H1 (cell line): ENCODE data around the gene TPPP3. TPM values are rescaled to one million over a fixed set of nuclear protein-coding genes. Genes with fewer than 3 reads are reported as not detected.

Experiments
- CTCF ChIA-PET: fragments of 300-600 bp; sonication (Branson Sonifier 250); formaldehyde crosslinking; loops from one replicate; lab custom pipeline; 2021; ENCODE audit not compliant: partially characterized antibody; lab: Charles Lee
- POLR2A ChIA-PET: fragments of 300-600 bp; sonication (Branson Sonifier 250); formaldehyde crosslinking; loops from one replicate; lab custom pipeline; 2021; ENCODE audit warnings: inconsistent platforms; ENCODE audit not compliant: partially characterized antibody; lab: Charles Lee
- DNase-seq, 2 experiments: peaks; one replicate each; pipeline versions ENCODE4 v3.0.0 to v3.0.0-alpha.2; 2010 to 2022; ENCODE audit warnings: low spot score in 2 of 2, low read depth in 1 of 2, mixed read lengths in 1 of 2
- FAIRE-seq: peaks from 2 replicates; lab custom pipeline; 2011; peaks lifted over from hg19 to GRCh38; lab: Jason Lieb, UNC
- H2AFZ ChIP-seq: 2 replicates; pipeline ENCODE4 v1.8.1; 2012; ENCODE audit warnings: low read length, inconsistent platforms
- H2AK5ac ChIP-seq: 2 replicates; pipeline ENCODE4 v1.6.1; 2013; ENCODE audit warnings: low read depth, low read length
- H2BK120ac ChIP-seq: replicated peaks from 2 replicates; pipeline ENCODE3; 2013; ENCODE audit warnings: low read depth, low read length, inconsistent platforms
- H2BK12ac ChIP-seq: 2 replicates; pipeline ENCODE4 v1.6.1; 2013; ENCODE audit warnings: low read depth, low read length
- H2BK15ac ChIP-seq: 2 replicates; pipeline ENCODE4 v1.6.1; 2013; ENCODE audit warnings: low read length
- H2BK20ac ChIP-seq: 2 replicates; pipeline ENCODE4 v1.6.1; 2013; ENCODE audit warnings: low read length
- H2BK5ac ChIP-seq: 2 replicates; pipeline ENCODE4 v1.6.1; 2013; ENCODE audit warnings: low read depth, low read length
- H3K14ac ChIP-seq: 2 replicates; pipeline ENCODE4 v1.6.1; 2013; ENCODE audit warnings: inconsistent platforms; ENCODE audit not compliant: insufficient read length
- H3K18ac ChIP-seq: 2 replicates; pipeline ENCODE4 v1.6.1; 2013; ENCODE audit warnings: low read length; ENCODE audit errors: extremely low read depth
- H3K23ac ChIP-seq: 2 replicates; pipeline ENCODE4 v1.6.1; 2013; ENCODE audit warnings: inconsistent platforms; ENCODE audit not compliant: insufficient read length
- H3K23me2 ChIP-seq: 2 replicates; pipeline ENCODE4 v1.6.1; 2013; ENCODE audit warnings: low read depth, low read length
- H3K27ac ChIP-seq: 2 replicates; pipeline ENCODE4 v1.6.1; 2011; ENCODE audit warnings: low read depth, low read length, inconsistent platforms
- H3K27me3 ChIP-seq, 4 experiments: replicated peaks in 1 of 4; 1 replicate in 1 of 4; 2 replicates in 3 of 4; pipeline versions ENCODE4 v1.6.1 to v1.8.1; 2011 to 2013; ENCODE audit warnings: low read length in 3 of 4, mild to moderate bottlenecking in 3 of 4, inconsistent platforms in 2 of 4, mixed read lengths in 2 of 4, moderate library complexity in 1 of 4; ENCODE audit not compliant: control insufficient read depth in 3 of 4, insufficient read depth in 3 of 4; ENCODE audit errors: extremely low read depth in 1 of 4
- H3K36me3 ChIP-seq, 4 experiments: 2 replicates each; pipeline versions ENCODE4 v1.6.1 to v1.8.1; 2011 to 2013; ENCODE audit warnings: mild to moderate bottlenecking in 4 of 4, low read length in 3 of 4, moderate library complexity in 2 of 4, control low read depth in 1 of 4, inconsistent platforms in 1 of 4; ENCODE audit not compliant: insufficient read depth in 4 of 4, control insufficient read depth in 2 of 4
- H3K4ac ChIP-seq: replicated peaks from 2 replicates; pipeline ENCODE3; 2013; ENCODE audit warnings: low read length, low read depth, mixed read lengths, inconsistent platforms; ENCODE audit not compliant: insufficient read length
- H3K4me1 ChIP-seq, 4 experiments: replicated peaks in 1 of 4; 1 replicate in 1 of 4; 2 replicates in 3 of 4; pipeline versions ENCODE4 v1.6.1 to v1.8.1; 2011 to 2013; ENCODE audit warnings: low read length in 3 of 4, inconsistent platforms in 2 of 4, mixed read lengths in 1 of 4; ENCODE audit not compliant: insufficient read depth in 4 of 4, control insufficient read depth in 3 of 4
- H3K4me2 ChIP-seq, 2 experiments: 2 replicates each; pipeline versions ENCODE4 v1.6.1 to v1.8.1; 2011 to 2013; ENCODE audit warnings: low read depth in 2 of 2, low read length in 2 of 2, control low read depth in 1 of 2, inconsistent platforms in 1 of 2, mild to moderate bottlenecking in 1 of 2; ENCODE audit not compliant: insufficient read depth in 1 of 2
- H3K4me3 ChIP-seq, 4 experiments: fragments of 200-600, 300-600 bp in 1 of 4; sonication (generic), shearing (Covaris generic), sonication (Bioruptor Twin) in 1 of 4; 2 replicates each; pipeline versions ENCODE4 v1.5.1 to v1.8.1; 2011 to 2016; ENCODE audit warnings: low read length in 4 of 4, low read depth in 3 of 4, control low read depth in 2 of 4, inconsistent platforms in 2 of 4, mild to moderate bottlenecking in 2 of 4, mixed read lengths in 1 of 4, moderate library complexity in 1 of 4; ENCODE audit not compliant: insufficient read depth in 2 of 4; ENCODE audit errors: extremely low read depth in 1 of 4
- H3K56ac ChIP-seq: replicated peaks from 2 replicates; pipeline ENCODE3; 2013; ENCODE audit warnings: low read depth, mild to moderate bottlenecking, mixed read lengths, low read length, inconsistent platforms; ENCODE audit not compliant: insufficient read length
- H3K79me1 ChIP-seq: 2 replicates; pipeline ENCODE4 v1.6.1; 2013; ENCODE audit warnings: low read depth, low read length, control low read depth
- H3K79me2 ChIP-seq, 2 experiments: 2 replicates each; pipeline versions ENCODE4 v1.6.1 to v1.8.1; 2012 to 2013; ENCODE audit warnings: low read length in 2 of 2, mild to moderate bottlenecking in 2 of 2, inconsistent platforms in 1 of 2; ENCODE audit not compliant: insufficient read depth in 2 of 2, control insufficient read depth in 1 of 2
- H3K9ac ChIP-seq, 4 experiments: replicated peaks in 1 of 4; 1 replicate in 1 of 4; 2 replicates in 3 of 4; pipeline versions ENCODE4 v1.6.1 to v1.8.1; 2011 to 2013; ENCODE audit warnings: low read depth in 3 of 4, low read length in 3 of 4, control low read depth in 2 of 4, mild to moderate bottlenecking in 2 of 4, moderate library complexity in 2 of 4, inconsistent platforms in 1 of 4; ENCODE audit errors: extremely low read depth in 1 of 4
- H3K9me3 ChIP-seq, 2 experiments: 2 replicates each; pipeline versions ENCODE4 v1.6.1 to v1.8.1; 2012 to 2013; ENCODE audit warnings: mild to moderate bottlenecking in 2 of 2, moderate library complexity in 2 of 2, control low read depth in 1 of 2, inconsistent platforms in 1 of 2, low read depth in 1 of 2, low read length in 1 of 2, mixed read lengths in 1 of 2; ENCODE audit not compliant: insufficient read depth in 2 of 2
- H4K20me1 ChIP-seq, 2 experiments: replicated peaks in 1 of 2; 2 replicates each; pipeline versions ENCODE3 to v1.8.1; 2011 to 2013; ENCODE audit warnings: inconsistent platforms in 2 of 2, low read length in 2 of 2, mild to moderate bottlenecking in 1 of 2; ENCODE audit not compliant: insufficient read depth in 2 of 2, control insufficient read depth in 1 of 2
- H4K5ac ChIP-seq: 2 replicates; pipeline ENCODE4 v1.6.1; 2013; ENCODE audit warnings: low read length, low read depth, mixed read lengths, inconsistent platforms; ENCODE audit not compliant: insufficient read length
- H4K8ac ChIP-seq: 2 replicates; pipeline ENCODE4 v1.8.0; 2013; ENCODE audit warnings: mild to moderate bottlenecking, moderate library complexity, low read length, inconsistent platforms; ENCODE audit not compliant: insufficient read depth; ENCODE audit errors: extremely low read depth
- H4K91ac ChIP-seq: replicated peaks from 2 replicates; pipeline ENCODE3; 2013; ENCODE audit warnings: low read length, mixed read lengths, inconsistent platforms; ENCODE audit not compliant: insufficient read length
- ASH2L ChIP-seq: fragments of 200-600, 300-600 bp; sonication (generic); IDR thresholded peaks from one replicate; pipeline ENCODE4 v1.7.1; 2017; ENCODE audit warnings: low read length
- CHD1 ChIP-seq: IDR thresholded peaks from 2 replicates; pipeline ENCODE4 v1.6.1; 2012; ENCODE audit warnings: low read depth, low read length, improper control_type of control experiment
- WGBS, 2 experiments: shearing (Covaris generic) in 1 of 2; methylation state at CpG; one replicate each; pipeline versions ENCODE4 v1.1.6 to v1.1.7; 2013 to 2015; ENCODE audit warnings: low lambda C conversion rate in 2 of 2, mixed read lengths in 2 of 2, inconsistent platforms in 1 of 2, low coverage in 1 of 2, missing lambda C conversion rate in 1 of 2; ENCODE audit not compliant: insufficient replicate concordance in 2 of 2, insufficient coverage in 1 of 2, insufficient read length in 1 of 2; ENCODE audit errors: extremely low coverage in 1 of 2, missing lambda C conversion rate in 1 of 2; 5-methylcytosine and 5-hydroxymethylcytosine counted together
- polyA plus RNA-seq, 7 experiments: library from polyadenylated mRNA; depleted of rRNA in 3 of 7; stranded (reverse) in 5 of 7; unstranded in 2 of 7; fragments of >200 nt in 5 of 7; fragments of 200-250 nt in 2 of 7; gene quantifications; 1 replicate in 5 of 7; 2 replicates in 1 of 7; 4 replicates in 1 of 7; pipeline versions ENCODE4 v1.2.1 to v1.2.3, GENCODE V29; 2011 to 2013; ENCODE audit warnings: missing spikeins in 2 of 7, mixed read lengths in 2 of 7
- total RNA-seq: library from RNA; stranded (reverse); fragmentation: NEBNext Ultra II Directional; extraction: Animal tissue kit (Norgen Biotek cat#: 25700); gene quantifications from 2 replicates; pipeline ENCODE4 v1.2.1, GENCODE V29; 2021

The TPPP3 gene
- total and polyA plus RNA-seq, 2 of the 8 experiments (the other 6 are each of a cell fraction or from before 2014, with no cell fraction given), result 0.77 to 1.0 TPM

DNA sequence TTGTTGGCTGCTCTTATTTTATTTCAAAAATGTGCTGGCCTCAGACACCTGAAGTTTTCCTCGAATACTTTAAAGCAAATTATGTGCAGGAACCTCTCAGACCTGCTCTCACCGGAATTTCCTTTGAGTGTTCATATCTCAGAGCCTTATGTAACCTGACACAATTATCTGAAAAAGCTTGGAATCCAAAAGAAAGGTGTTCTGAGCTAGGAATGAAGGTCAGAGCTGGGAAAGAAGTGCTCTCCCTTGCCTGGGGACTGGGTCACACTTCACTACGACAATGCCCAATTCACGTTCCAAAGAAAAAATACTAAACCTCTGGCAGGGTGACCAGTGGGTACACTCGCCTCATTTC, 30.9 kb upstream of the TPPP3 start:
- no peaks in the 10 kb centered on the region for H3K9me3 ChIP-seq
- FAIRE-seq (no peak), DNase-seq (no peak)
- H4K5ac ChIP-seq, result peak overlapping the region; percentile 95
- peak overlapping the region in 3 of 4 experiments; percentile 27 to 52 (median 31); a peak in 5 of 8 replicates for H3K4me3 ChIP-seq
- H3K14ac ChIP-seq, result no peak overlapping the region
- peak overlapping the region; percentile 97 for H2BK20ac ChIP-seq
- H4K20me1 ChIP-seq, result no peaks in the 10 kb centered on the region
- peaks cover 25 to 39% (median 32%) of the 10 kb centered on the region in 4 experiments for H3K4me1 ChIP-seq
- no peak overlapping the region for H4K8ac ChIP-seq
- H2AK5ac ChIP-seq, result no peak overlapping the region
- H3K27me3 ChIP-seq, result peaks cover 0 to 5% (median 5%) of the 10 kb centered on the region in 4 experiments; a peak in 5 of 7 replicates
- peak overlapping the region; percentile 58; the same call in 1 of the 2 replicates for H3K27ac ChIP-seq
- ChIA-PET POLR2A (interaction anchor here (0.8 to 2.2 kb wide), 9 partner anchors 9 to 139 kb away, joined by 3 to 14 read pairs (median 3); partner anchors contain the start of gene ATP6V0D1), CTCF (interaction anchor here (0.9 to 24.6 kb wide), 10 partner anchors 11 to 98 kb away, joined by 3 to 476 read pairs (median 16); partner anchors contain the start of genes ATP6V0D1, KCTD19, LRRC36 and TPPP3)
- H2BK15ac ChIP-seq, result no peak overlapping the region
- H2AFZ ChIP-seq, result no peak overlapping the region
- no peaks in the 10 kb centered on the region for H3K36me3 ChIP-seq
- H3K9ac ChIP-seq, result peak overlapping the region in 2 of 4 experiments; percentile 29 to 72; a peak in 2 of 7 replicates
- H2BK5ac ChIP-seq, result peak overlapping the region; percentile 98
- peak overlapping the region; percentile 48 for H2BK120ac ChIP-seq
- H3K23ac ChIP-seq, result no peak overlapping the region
- peak overlapping the region; percentile 91 for H4K91ac ChIP-seq
- peak overlapping the region; percentile 98 for H3K18ac ChIP-seq
- peak overlapping the region; percentile 3; the same call in 1 of the 2 replicates for H2BK12ac ChIP-seq
- no peaks in the 10 kb centered on the region; the same call in 1 of the 2 replicates for H3K79me1 ChIP-seq
- peak overlapping the region; percentile 27 for H3K56ac ChIP-seq
- peak overlapping the region; percentile 62 to 86 for H3K4me2 ChIP-seq
- H3K4ac ChIP-seq, result peak overlapping the region; percentile 28
- no peaks in the 10 kb centered on the region for H3K23me2 ChIP-seq
- TF ChIP-seq ASH2L, result peak; percentile 19
- no peak for TF ChIP-seq CHD1
- WGBS, 2 experiments, result 13% methylated on average over 5 of the region's 5 CpGs; no CpG with 5 or more reads in 1 of the 2 experiments
- no peaks in the 10 kb centered on the region for H3K79me2 ChIP-seq
